Upper lobe of right lung (tissue), 1 donor: ENCODE results near the gene ZNF559. TPM values are rescaled to one million over a fixed set of nuclear protein-coding genes. Genes with fewer than 3 reads are reported as not detected.
"Not testable (repeated sequence)": the region's sequence is repeated elsewhere in the genome, so short reads cannot be mapped to it uniquely, and the experiment has no call there.

Source experiments
- ATAC-seq: fragments of 200-7000 bp; cut with Tn5 transposase; one replicate; pipeline ENCODE4 v1.9.1; 2020; ENCODE audit warnings: mild to moderate bottlenecking, moderate library complexity
- DNase-seq: peaks from one replicate; pipeline ENCODE4 v3.0.0-alpha.2; 2020
- H3K27ac ChIP-seq: fragments of 200-600 bp; one replicate; pipeline ENCODE4 v1.8.0; 2022
- H3K27me3 ChIP-seq: fragments of 200-600 bp; one replicate; pipeline ENCODE4 v1.8.0; 2022; ENCODE audit warnings: mild to moderate bottlenecking
- H3K36me3 ChIP-seq: fragments of 200-600 bp; one replicate; pipeline ENCODE4 v1.8.0; 2022
- H3K4me1 ChIP-seq: fragments of 200-600 bp; one replicate; pipeline ENCODE4 v1.8.0; 2022
- H3K4me3 ChIP-seq: fragments of 200-600 bp; one replicate; pipeline ENCODE4 v1.8.0; 2022; ENCODE audit warnings: mild to moderate bottlenecking
- H3K9me3 ChIP-seq: fragments of 200-600 bp; one replicate; pipeline ENCODE4 v1.8.0; 2022
- CTCF ChIP-seq: fragments of 200-600 bp; IDR thresholded peaks from one replicate; pipeline ENCODE4 v1.8.0; 2022; ENCODE audit warnings: antibody characterized with exemption
- intact Hi-C: fragments of 100-400 bp; cut with DNase I; formaldehyde crosslinking; loops from one replicate; pipeline ENCODE4 v1.11.0; 2022
- total RNA-seq: library from RNA; stranded (reverse); fragmentation: NEBNext Ultra II Directional; extraction: Animal tissue kit (Norgen Biotek cat#: 25700); gene quantifications from one replicate; pipeline ENCODE4 v1.2.1, GENCODE V29; 2021
- donor health status: DM: no; HTN: yes; CAD: no; lungs with severe emphysema.

ZNF559 gene
- total RNA-seq, 1 donor from 2014 or later, result 21.2 TPM

GRCh38 chr19:9308091-9308770, 15.7 kb upstream of the ZNF559 start:
- intact Hi-C loops, result no loop called here
- ATAC-seq, result no peak
- TF ChIP-seq CTCF, result no peak
- Histone ChIP-seq H3K27me3 (no peaks in the 10 kb centered on the region), H3K4me3 (peak overlapping the region; percentile 85), H3K9me3 (peaks cover 5% of the 10 kb centered on the region), H3K4me1 (peaks cover 13% of the 10 kb centered on the region), H3K36me3 (peaks cover 16% of the 10 kb centered on the region), H3K27ac (no peak overlapping the region)
- no peak for DNase-seq

- peak within 1 kb of the TSS; percentile 97 for H3K27ac ChIP-seq
- H3K27me3 ChIP-seq, result no peaks in the 10 kb centered on the region
- DNase-seq (peak; percentile 99), ATAC-seq (peak; percentile 97)
- H3K4me3 ChIP-seq, result peak within 1 kb of the TSS; percentile 85
- no peak for TF ChIP-seq CTCF
- peaks cover 13% of the 10 kb centered on the region for H3K4me1 ChIP-seq
- H3K9me3 ChIP-seq, result peaks cover 5% of the 10 kb centered on the region
- intact Hi-C loops, result no loop called here
- peaks cover 5% of the 10 kb centered on the region for H3K36me3 ChIP-seq
These were observed 14.6 kb upstream of the ZNF559 start, which contains the start of gene ZNF699 for GRCh38 chr19:9309139-9309973. Gene ZNF699, minus strand, starts transcription at chr19:9309838. Its CDS starts 4,719 bp downstream, at chr19:9305119.

GRCh38 chr19:9309974-9310446, 14.0 kb upstream of the ZNF559 start:
- TF ChIP-seq CTCF, result no peak
- peak; percentile 94 for DNase-seq
- Histone ChIP-seq H3K27me3 (no peaks in the 10 kb centered on the region), H3K27ac (peak overlapping the region; percentile 97), H3K36me3 (no peaks in the 10 kb centered on the region), H3K4me1 (peaks cover 13% of the 10 kb centered on the region), H3K4me3 (peak overlapping the region; percentile 85), H3K9me3 (peaks cover under 1% of the 10 kb centered on the region)
- peak; percentile 95 for ATAC-seq
- intact Hi-C loops, result no loop called here

GRCh38 chr19:9313756-9314155, 10.2 kb upstream of the ZNF559 start:
- no peak for TF ChIP-seq CTCF
- intact Hi-C loops, result no loop called here
- ATAC-seq, result no peak

GRCh38 chr19:9321338-9321737, 2.6 kb upstream of the ZNF559 start:
- peaks cover 6% of the 10 kb centered on the region for H3K4me1 ChIP-seq
- H3K36me3 ChIP-seq, result no peaks in the 10 kb centered on the region
- no peak for DNase-seq
- no peak for TF ChIP-seq CTCF
- intact Hi-C loops, result no loop called here
- H3K9me3 ChIP-seq, result no peaks in the 10 kb centered on the region
- H3K27ac ChIP-seq, result no peak overlapping the region
- H3K4me3 ChIP-seq, result no peak overlapping the region
- H3K27me3 ChIP-seq, result no peaks in the 10 kb centered on the region
- ATAC-seq, result no peak

More at GRCh38 chr19:9313756-9314155, 10.2 kb upstream of the ZNF559 start:
- H3K4me3 ChIP-seq, result no peak overlapping the region
- no peak for DNase-seq
- H3K4me1 ChIP-seq, result peaks cover 1% of the 10 kb centered on the region
- H3K36me3 ChIP-seq, result no peaks in the 10 kb centered on the region
- no peaks in the 10 kb centered on the region for H3K27me3 ChIP-seq
- no peak overlapping the region for H3K27ac ChIP-seq
- no peaks in the 10 kb centered on the region for H3K9me3 ChIP-seq

- ATAC-seq, H3K36me3 ChIP-seq, H3K4me3 ChIP-seq, H3K4me1 ChIP-seq, H3K27me3 ChIP-seq, intact Hi-C loops, DNase-seq, H3K9me3 ChIP-seq, H3K27ac ChIP-seq: not testable (repeated sequence)
These were observed 2.2 kb upstream of the ZNF559 start for GRCh38 chr19:9321756-9322155.

- H3K27me3 ChIP-seq, H3K36me3 ChIP-seq, H3K27ac ChIP-seq, DNase-seq, H3K9me3 ChIP-seq, ATAC-seq, H3K4me1 ChIP-seq, H3K4me3 ChIP-seq, intact Hi-C loops: not testable (repeated sequence)
These were observed 1.8 kb upstream of the ZNF559 start for GRCh38 chr19:9322201-9322600.
